HG03066 (cell line): ENCODE data around the gene ASF1A.
"Not testable (repeated sequence)": the region's sequence is repeated elsewhere in the genome, so short reads cannot be mapped to it uniquely, and the experiment has no call there.

Experiments used
- ATAC-seq: cut with Tn5 transposase; IDR thresholded peaks from one replicate; pipeline ENCODE4 v1.9.1; 2021; ENCODE audit warnings: low read depth; ENCODE audit not compliant: unreplicated experiment

ASF1A gene

GRCh38 chr6:118893807-118894424, at the start of gene ASF1A:
ASF1A (plus strand) TSS chr6:118894152; CDS start chr6:118894414, 262 bp downstream.
- ATAC-seq, result peak; percentile 61

- ATAC-seq, result no peak
These were observed 49.0 kb upstream of the ASF1A start for GRCh38 chr6:118844915-118845314.

- no peak for ATAC-seq
These were observed 40.5 kb upstream of the ASF1A start for GRCh38 chr6:118853408-118853807.

- no peak for ATAC-seq
These were observed 37.7 kb upstream of the ASF1A start for GRCh38 chr6:118856301-118856700.

GRCh38 chr6:118859517-118860064, 34.4 kb upstream of the ASF1A start:
- ATAC-seq, result no peak

- ATAC-seq, result no peak
These were observed 33.6 kb upstream of the ASF1A start for GRCh38 chr6:118860363-118860762.

GRCh38 chr6:118860880-118861279, 33.1 kb upstream of the ASF1A start:
- ATAC-seq, result no peak

GRCh38 chr6:118862443-118862842, 31.5 kb upstream of the ASF1A start:
- no peak for ATAC-seq

- ATAC-seq, result no peak
These were observed 29.4 kb upstream of the ASF1A start for GRCh38 chr6:118864341-118865099.

- no peak for ATAC-seq
These were observed 28.9 kb upstream of the ASF1A start for GRCh38 chr6:118865100-118865391.

- no peak for ATAC-seq
These were observed 26.8 kb upstream of the ASF1A start for GRCh38 chr6:118867181-118867580.

GRCh38 chr6:118868901-118869300, 25.1 kb upstream of the ASF1A start:
- not testable (repeated sequence) for ATAC-seq

GRCh38 chr6:118869350-118869749, 24.6 kb upstream of the ASF1A start:
- no peak for ATAC-seq

- no peak for ATAC-seq
These were observed 23.9 kb upstream of the ASF1A start for GRCh38 chr6:118869894-118870589.

- ATAC-seq, result no peak
These were observed 22.6 kb upstream of the ASF1A start for GRCh38 chr6:118871331-118871730.

- no peak for ATAC-seq
These were observed 21.6 kb upstream of the ASF1A start for GRCh38 chr6:118872318-118872717.

- ATAC-seq, result no peak
These were observed 21.2 kb upstream of the ASF1A start for GRCh38 chr6:118872726-118873125.

- no peak for ATAC-seq
These were observed 20.7 kb upstream of the ASF1A start for GRCh38 chr6:118873239-118873638.

GRCh38 chr6:118875672-118876071, 18.3 kb upstream of the ASF1A start:
- no peak for ATAC-seq

- ATAC-seq, result no peak
These were observed 17.8 kb upstream of the ASF1A start for GRCh38 chr6:118876198-118876597.

GRCh38 chr6:118876814-118877213, 17.1 kb upstream of the ASF1A start:
- ATAC-seq, result no peak

GRCh38 chr6:118877806-118878205, 16.1 kb upstream of the ASF1A start:
- ATAC-seq, result no peak
